ENCODE results near the gene MCC.

GRCh38 chr5:113025596-113025995 lies 462.7 kb downstream of the MCC start:
- TF ChIP-seq POLR2A (IDR thresholded peaks at IDR 0.05) (no peak), CTCF (IDR thresholded peaks at IDR 0.05) (no peak)
